Testis (tissue), 3 donors: ENCODE measurements around the gene OTOG. TPM values are rescaled to one million over a fixed set of nuclear protein-coding genes. Genes with fewer than 3 reads are reported as not detected.

ENCODE experiments used
- DNase-seq: peaks from one replicate; pipeline ENCODE4 v3.0.0-alpha.2; 2019
- H3K27ac ChIP-seq, 2 donors: fragments of 200-600 bp; sonication (generic); one replicate each; pipeline ENCODE4 v1.5.1; 2019
- H3K27me3 ChIP-seq: fragments of 200-600 bp; sonication (generic); one replicate; pipeline ENCODE4 v1.5.1; 2019
- H3K36me3 ChIP-seq: fragments of 200-600 bp; sonication (generic); one replicate; pipeline ENCODE4 v1.5.1; 2017; ENCODE audit warnings: low read depth; ENCODE audit errors: missing control alignments
- H3K4me1 ChIP-seq: fragments of 200-600 bp; sonication (generic); one replicate; pipeline ENCODE4 v1.5.1; 2019
- H3K4me3 ChIP-seq, 2 donors: fragments of 200-600 bp; sonication (generic); one replicate each; pipeline ENCODE4 v1.5.1; 2017 to 2019
- H3K9me3 ChIP-seq: fragments of 200-600 bp; sonication (generic); one replicate; pipeline ENCODE4 v1.5.1; 2017
- POLR2A ChIP-seq: fragments of 450-650 bp; IDR thresholded peaks from one replicate; pipeline ENCODE4 v1.6.1; 2017; ENCODE audit warnings: antibody characterized with exemption, mild to moderate bottlenecking, moderate library complexity
- WGBS, 2 donors: methylation state at CpG; one replicate each; pipeline ENCODE4 v1.1.5; 2018; 5-methylcytosine and 5-hydroxymethylcytosine counted together
- intact Hi-C: fragments of 100-400 bp; cut with DNase I; formaldehyde crosslinking; loops from one replicate; pipeline ENCODE4 v1.15.1; 2023; ENCODE audit warnings: low total_unique reads
- polyA plus RNA-seq: library from polyadenylated mRNA; stranded (reverse); fragments of 350-450 nt; fragmentation: Illumina TruSeq; extraction: RNeasy Lipid Tissue Mini Kit (QIAGEN cat#74804); gene quantifications from one replicate; pipeline ENCODE4 v1.2.3, GENCODE V29; 2014; ENCODE audit warnings: low read depth, low replicate concordance; ENCODE audit not compliant: insufficient read depth
- total RNA-seq, 2 donors: library from RNA; depleted of rRNA; stranded (reverse); fragments of >200 nt; gene quantifications; one replicate each; pipeline ENCODE4 v1.2.3, GENCODE V29; 2016
- TF ChIP-seq, protein P1 (sequence below), 3 experiments: fragments of 450-650 bp in 2 of 3; fragments of 200-600 bp in 1 of 3; sonication (generic) in 1 of 3; IDR thresholded peaks; one replicate each; pipeline ENCODE4 v1.5.1; 2016 to 2019; ENCODE audit warnings: antibody characterized with exemption in 3 of 3, mild to moderate bottlenecking in 2 of 3, moderate library complexity in 1 of 3

OTOG gene
- total and polyA plus RNA-seq, 3 donors from 2014 or later = 2.2 to 4.2 (median 2.9) TPM

DNA sequence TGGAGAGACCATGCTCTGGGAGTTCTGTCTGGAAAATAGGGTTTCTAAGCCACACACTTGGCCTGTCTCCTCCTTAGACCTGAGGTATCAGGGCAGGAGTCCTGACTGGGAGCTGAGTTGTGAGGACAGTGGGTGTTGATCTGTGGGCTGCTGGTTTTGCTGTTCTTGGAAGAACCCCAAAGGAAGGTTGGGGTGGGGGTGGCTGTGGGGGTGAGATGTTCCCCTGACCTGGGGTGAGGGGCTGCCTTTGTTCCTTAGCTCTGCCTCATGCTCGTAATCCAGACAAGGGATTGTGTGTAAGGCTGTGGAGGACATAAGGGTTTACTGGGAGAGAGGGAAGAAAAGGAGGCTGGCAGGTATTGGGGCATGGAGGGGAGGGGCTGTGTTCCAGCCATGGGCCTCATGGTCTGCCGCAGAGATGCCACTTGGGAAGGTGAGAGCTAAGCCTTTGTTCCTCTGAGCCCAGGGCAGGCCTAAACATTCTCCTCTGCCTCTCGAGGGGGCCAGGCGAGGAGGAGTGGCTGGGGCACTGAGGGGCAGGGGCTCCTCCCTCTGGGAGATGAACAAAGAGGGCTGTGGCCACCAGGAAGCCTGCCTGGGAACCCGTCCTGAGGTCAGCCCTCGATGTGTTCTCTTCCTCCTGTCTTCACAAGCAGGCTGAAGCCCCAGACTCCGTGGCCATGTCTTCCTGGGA, 4.4 kb downstream of the OTOG start:
- Histone ChIP-seq H3K4me1 (no peaks in the 10 kb centered on the region), H3K36me3 (no peaks in the 10 kb centered on the region), H3K27ac (no peak overlapping the region), H3K27me3 (no peaks in the 10 kb centered on the region), H3K4me3 (no peak overlapping the region), H3K9me3 (no peaks in the 10 kb centered on the region)
- WGBS, 2 donors = 64 to 74% methylated on average over 7 of the region's 7 CpGs
- TF ChIP-seq POLR2A = no peak
- TF ChIP-seq, protein P1, sequence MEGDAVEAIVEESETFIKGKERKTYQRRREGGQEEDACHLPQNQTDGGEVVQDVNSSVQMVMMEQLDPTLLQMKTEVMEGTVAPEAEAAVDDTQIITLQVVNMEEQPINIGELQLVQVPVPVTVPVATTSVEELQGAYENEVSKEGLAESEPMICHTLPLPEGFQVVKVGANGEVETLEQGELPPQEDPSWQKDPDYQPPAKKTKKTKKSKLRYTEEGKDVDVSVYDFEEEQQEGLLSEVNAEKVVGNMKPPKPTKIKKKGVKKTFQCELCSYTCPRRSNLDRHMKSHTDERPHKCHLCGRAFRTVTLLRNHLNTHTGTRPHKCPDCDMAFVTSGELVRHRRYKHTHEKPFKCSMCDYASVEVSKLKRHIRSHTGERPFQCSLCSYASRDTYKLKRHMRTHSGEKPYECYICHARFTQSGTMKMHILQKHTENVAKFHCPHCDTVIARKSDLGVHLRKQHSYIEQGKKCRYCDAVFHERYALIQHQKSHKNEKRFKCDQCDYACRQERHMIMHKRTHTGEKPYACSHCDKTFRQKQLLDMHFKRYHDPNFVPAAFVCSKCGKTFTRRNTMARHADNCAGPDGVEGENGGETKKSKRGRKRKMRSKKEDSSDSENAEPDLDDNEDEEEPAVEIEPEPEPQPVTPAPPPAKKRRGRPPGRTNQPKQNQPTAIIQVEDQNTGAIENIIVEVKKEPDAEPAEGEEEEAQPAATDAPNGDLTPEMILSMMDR (IDR thresholded peaks at IDR 0.05) = no peak
- intact Hi-C loops = no loop called here
- DNase-seq = no peak

DNA sequence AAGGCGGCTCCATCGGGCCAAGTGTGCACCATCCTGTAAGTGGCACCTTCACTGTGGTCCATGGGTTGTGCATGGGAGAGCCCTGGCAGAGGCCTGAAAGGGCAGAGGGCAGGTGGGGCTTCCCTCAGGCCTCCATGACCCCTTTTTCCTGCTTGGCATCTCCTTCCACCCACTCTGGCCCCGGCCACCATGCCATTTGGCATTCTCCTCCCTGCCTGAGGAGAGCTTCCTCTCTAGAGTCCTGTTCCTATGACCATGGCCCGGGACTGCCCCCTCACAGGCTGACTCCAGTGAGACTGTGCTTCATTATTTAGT, 4.9 kb downstream of the OTOG start:
- Histone ChIP-seq H3K36me3 (no peaks in the 10 kb centered on the region), H3K27ac (no peak overlapping the region), H3K4me1 (no peaks in the 10 kb centered on the region), H3K27me3 (no peaks in the 10 kb centered on the region), H3K4me3 (no peak overlapping the region), H3K9me3 (no peaks in the 10 kb centered on the region)
- DNase-seq = no peak
- WGBS, 2 donors = 82 to 91% methylated on average over 4 of the region's 4 CpGs
- TF ChIP-seq, protein P1 (IDR thresholded peaks at IDR 0.05) = no peak
- TF ChIP-seq POLR2A = no peak
- intact Hi-C loops = no loop called here

DNA sequence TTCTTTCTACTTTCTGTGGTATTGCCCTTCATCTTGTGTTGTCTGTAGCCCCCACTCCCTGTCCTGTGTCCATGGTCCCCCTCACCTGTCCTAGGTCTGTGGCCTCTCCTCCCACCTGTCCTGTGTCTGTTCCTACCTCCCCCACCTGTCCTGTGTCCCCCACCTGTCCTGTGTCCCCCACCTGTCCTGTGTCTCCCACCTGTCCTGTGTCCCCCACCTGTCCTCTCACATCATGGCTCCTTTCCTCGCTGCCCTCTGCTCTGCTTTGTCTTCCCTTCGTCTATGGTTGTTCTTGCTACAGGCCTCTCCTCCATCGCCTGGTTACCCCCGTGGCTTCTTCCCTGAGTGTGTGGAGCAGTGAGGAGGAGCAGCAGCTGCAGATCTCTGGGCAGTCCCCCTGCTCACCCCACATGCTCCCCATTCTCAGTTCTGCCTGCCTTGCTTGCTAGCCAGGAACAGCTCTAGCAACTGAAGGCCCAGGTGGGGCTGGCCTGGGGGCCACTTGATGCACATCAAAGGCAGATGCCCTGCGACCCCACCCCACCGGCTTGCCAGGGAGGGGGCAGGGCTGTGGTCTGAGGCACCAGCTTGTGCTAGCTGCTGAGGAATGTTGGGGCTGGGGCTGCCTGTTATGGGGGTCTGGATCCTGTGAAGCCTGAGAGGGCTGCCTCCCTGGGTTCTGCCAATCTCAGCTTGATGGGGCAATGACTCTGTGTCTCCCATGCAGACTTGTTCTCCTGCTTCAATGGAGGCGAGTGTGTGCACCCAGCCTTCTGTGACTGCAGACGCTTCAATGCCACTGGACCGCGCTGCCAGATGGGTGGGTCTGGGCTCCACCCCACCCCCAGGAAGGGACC, 5.6 kb downstream of the OTOG start:
- Histone ChIP-seq H3K36me3 (no peaks in the 10 kb centered on the region), H3K27me3 (no peaks in the 10 kb centered on the region), H3K4me1 (no peaks in the 10 kb centered on the region), H3K9me3 (no peaks in the 10 kb centered on the region), H3K27ac (no peak overlapping the region), H3K4me3 (no peak overlapping the region)
- TF ChIP-seq, protein P1 (IDR thresholded peaks at IDR 0.05) = no peak
- TF ChIP-seq POLR2A = no peak
- WGBS, 2 donors = 86 to 94% methylated on average over 4 to 9 of the region's 10 CpGs
- intact Hi-C loops = no loop called here
- no peak for DNase-seq

DNA sequence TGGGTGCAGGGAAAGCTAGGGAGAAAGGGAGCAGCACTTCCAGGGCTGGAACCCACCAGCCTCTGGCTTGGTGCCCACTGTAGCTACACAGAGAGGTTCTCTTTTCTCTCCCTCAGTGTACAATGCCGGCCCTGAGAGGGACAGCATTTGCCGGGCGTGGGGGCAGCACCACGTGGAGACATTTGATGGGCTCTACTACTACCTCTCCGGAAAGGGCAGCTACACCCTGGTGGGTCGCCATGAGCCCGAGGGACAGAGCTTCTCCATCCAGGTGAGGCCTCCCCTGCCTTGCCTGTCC, 6.1 kb downstream of the OTOG start:
- intact Hi-C loops = no loop called here
- no peaks in the 10 kb centered on the region for H3K9me3 ChIP-seq
- no peak overlapping the region for H3K27ac ChIP-seq
- H3K27me3 ChIP-seq = no peaks in the 10 kb centered on the region
- H3K4me1 ChIP-seq = no peaks in the 10 kb centered on the region
- DNase-seq = no peak
- 82 to 94% methylated on average over 7 of the region's 7 CpGs for WGBS, 2 donors
- H3K36me3 ChIP-seq = no peaks in the 10 kb centered on the region
- H3K4me3 ChIP-seq = no peak overlapping the region
- no peak for TF ChIP-seq POLR2A
- TF ChIP-seq, protein P1 (IDR thresholded peaks at IDR 0.05) = no peak
